GM12878 (cell line): ENCODE measurements around the gene PCID2. TPM values are rescaled to one million over a fixed set of nuclear protein-coding genes. Genes with fewer than 3 reads are reported as not detected.

ENCODE experiments used
- EP300 ChIP-seq, 2 experiments: fragments of 150-350 bp in 1 of 2; IDR thresholded peaks; 2 replicates each; pipeline ENCODE4 v1.6.1; 2011 to 2012; ENCODE audit warnings: low read depth in 2 of 2, low read length in 2 of 2, borderline replicate concordance in 1 of 2, improper control_type of control experiment in 1 of 2, inconsistent platforms in 1 of 2; ENCODE audit not compliant: control insufficient read depth in 1 of 2
- KAT2A ChIP-seq: conservative IDR thresholded peaks from 2 replicates; pipeline ENCODE4 v1.6.1; 2011; ENCODE audit warnings: low read depth, low read length; ENCODE audit not compliant: control insufficient read depth
- MEF2B ChIP-seq: fragments of 450-650 bp; IDR thresholded peaks from 2 replicates; pipeline ENCODE4 v1.6.1; 2018; ENCODE audit warnings: mild to moderate bottlenecking, moderate library complexity; ENCODE audit not compliant: partially characterized antibody, poor library complexity, severe bottlenecking
- PRDM15 ChIP-seq: fragments of 450-650 bp; formaldehyde crosslinking; IDR thresholded peaks from 2 replicates; pipeline ENCODE4 v1.4.0; 2020; ENCODE audit warnings: mild to moderate bottlenecking, moderate library complexity
- polyA plus RNA-seq, 11 experiments: library from polyadenylated mRNA; depleted of rRNA in 4 of 11; unstranded in 6 of 11; stranded (reverse) in 5 of 11; fragments of >200 nt; fragmentation: Nextera tagmentation in 4 of 11; fragmentation: Illumina TruSeq in 1 of 11; extraction: Ambion mirVana in 4 of 11; extraction: Trizol in 1 of 11; gene quantifications; 1 replicate in 1 of 11; 2 replicates in 10 of 11; pipeline versions ENCODE4 v1.2.1 to v1.2.3, GENCODE V29; 2011 to 2016; ENCODE audit warnings: inconsistent platforms in 2 of 11, missing spikeins in 2 of 11, low read depth in 1 of 11
- total RNA-seq, 4 experiments: library from RNA; depleted of rRNA in 3 of 4; stranded (reverse); fragments of >200 nt in 3 of 4; fragmentation: Illumina TruSeq in 1 of 4; extraction: Trizol in 1 of 4; gene quantifications; 2 replicates each; pipeline versions ENCODE4 v1.2.1 to v1.2.3, GENCODE V29; 2013 to 2021
- TF ChIP-seq, protein P1 (sequence below): fragments of 450-650 bp; IDR thresholded peaks from 2 replicates; pipeline ENCODE4 v1.6.1; 2016; ENCODE audit warnings: mild to moderate bottlenecking, moderate library complexity, borderline replicate concordance

PCID2 gene
- total and polyA plus RNA-seq, 10 of the 15 experiments (the other 5 are each of a cell fraction or from before 2014, with no cell fraction given): 37.0 to 98.1 (median 58.3) TPM

GRCh38 chr13:113159701-113160100 is 48.8 kb downstream of the PCID2 start (continued):
- TF ChIP-seq EP300 (IDR thresholded peaks at IDR 0.05; ENCODE audit: borderline replicate concordance in 1 of 2, control insufficient read depth in 1 of 2, low read depth in 2 of 2, low read length in 2 of 2) (no peak), PRDM15 (no peak), KAT2A (no peak), MEF2B (no peak)
- TF ChIP-seq, protein P1, sequence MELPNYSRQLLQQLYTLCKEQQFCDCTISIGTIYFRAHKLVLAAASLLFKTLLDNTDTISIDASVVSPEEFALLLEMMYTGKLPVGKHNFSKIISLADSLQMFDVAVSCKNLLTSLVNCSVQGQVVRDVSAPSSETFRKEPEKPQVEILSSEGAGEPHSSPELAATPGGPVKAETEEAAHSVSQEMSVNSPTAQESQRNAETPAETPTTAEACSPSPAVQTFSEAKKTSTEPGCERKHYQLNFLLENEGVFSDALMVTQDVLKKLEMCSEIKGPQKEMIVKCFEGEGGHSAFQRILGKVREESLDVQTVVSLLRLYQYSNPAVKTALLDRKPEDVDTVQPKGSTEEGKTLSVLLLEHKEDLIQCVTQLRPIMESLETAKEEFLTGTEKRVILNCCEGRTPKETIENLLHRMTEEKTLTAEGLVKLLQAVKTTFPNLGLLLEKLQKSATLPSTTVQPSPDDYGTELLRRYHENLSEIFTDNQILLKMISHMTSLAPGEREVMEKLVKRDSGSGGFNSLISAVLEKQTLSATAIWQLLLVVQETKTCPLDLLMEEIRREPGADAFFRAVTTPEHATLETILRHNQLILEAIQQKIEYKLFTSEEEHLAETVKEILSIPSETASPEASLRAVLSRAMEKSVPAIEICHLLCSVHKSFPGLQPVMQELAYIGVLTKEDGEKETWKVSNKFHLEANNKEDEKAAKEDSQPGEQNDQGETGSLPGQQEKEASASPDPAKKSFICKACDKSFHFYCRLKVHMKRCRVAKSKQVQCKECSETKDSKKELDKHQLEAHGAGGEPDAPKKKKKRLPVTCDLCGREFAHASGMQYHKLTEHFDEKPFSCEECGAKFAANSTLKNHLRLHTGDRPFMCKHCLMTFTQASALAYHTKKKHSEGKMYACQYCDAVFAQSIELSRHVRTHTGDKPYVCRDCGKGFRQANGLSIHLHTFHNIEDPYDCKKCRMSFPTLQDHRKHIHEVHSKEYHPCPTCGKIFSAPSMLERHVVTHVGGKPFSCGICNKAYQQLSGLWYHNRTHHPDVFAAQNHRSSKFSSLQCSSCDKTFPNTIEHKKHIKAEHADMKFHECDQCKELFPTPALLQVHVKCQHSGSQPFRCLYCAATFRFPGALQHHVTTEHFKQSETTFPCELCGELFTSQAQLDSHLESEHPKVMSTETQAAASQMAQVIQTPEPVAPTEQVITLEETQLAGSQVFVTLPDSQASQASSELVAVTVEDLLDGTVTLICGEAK: no peak
